Activated T-cell treated with anti-CD3 and anti-CD28 coated beads, Interleukin-2, amount 50 U/mL, for 24 hours (primary cell): ENCODE data around the gene ZBTB24.
A peak's percentile ranks its signal among the peaks of the same experiment; 100 is the strongest.

Source experiments
- DNase-seq: peaks from one replicate; pipeline ENCODE4 v3.0.0-alpha.2; 2020
- H3K27ac Mint-ChIP-seq: 2 replicates; pipeline ENCODE4 v1.8.0; 2020; ENCODE audit warnings: mild to moderate bottlenecking, mixed read lengths
- H3K27me3 Mint-ChIP-seq: 2 replicates; pipeline ENCODE4 v1.8.0; 2020; ENCODE audit warnings: mixed read lengths
- H3K36me3 Mint-ChIP-seq: 2 replicates; pipeline ENCODE4 v1.8.0; 2020; ENCODE audit warnings: low read depth, mixed read lengths
- H3K4me1 Mint-ChIP-seq: 2 replicates; pipeline ENCODE4 v1.8.0; 2020; ENCODE audit warnings: low read depth, mixed read lengths
- H3K4me3 Mint-ChIP-seq: 2 replicates; pipeline ENCODE4 v1.8.0; 2020; ENCODE audit warnings: mild to moderate bottlenecking, moderate library complexity, mixed read lengths
- H3K9me3 Mint-ChIP-seq: 2 replicates; pipeline ENCODE4 v1.8.0; 2020; ENCODE audit warnings: mixed read lengths

The ZBTB24 gene

DNA sequence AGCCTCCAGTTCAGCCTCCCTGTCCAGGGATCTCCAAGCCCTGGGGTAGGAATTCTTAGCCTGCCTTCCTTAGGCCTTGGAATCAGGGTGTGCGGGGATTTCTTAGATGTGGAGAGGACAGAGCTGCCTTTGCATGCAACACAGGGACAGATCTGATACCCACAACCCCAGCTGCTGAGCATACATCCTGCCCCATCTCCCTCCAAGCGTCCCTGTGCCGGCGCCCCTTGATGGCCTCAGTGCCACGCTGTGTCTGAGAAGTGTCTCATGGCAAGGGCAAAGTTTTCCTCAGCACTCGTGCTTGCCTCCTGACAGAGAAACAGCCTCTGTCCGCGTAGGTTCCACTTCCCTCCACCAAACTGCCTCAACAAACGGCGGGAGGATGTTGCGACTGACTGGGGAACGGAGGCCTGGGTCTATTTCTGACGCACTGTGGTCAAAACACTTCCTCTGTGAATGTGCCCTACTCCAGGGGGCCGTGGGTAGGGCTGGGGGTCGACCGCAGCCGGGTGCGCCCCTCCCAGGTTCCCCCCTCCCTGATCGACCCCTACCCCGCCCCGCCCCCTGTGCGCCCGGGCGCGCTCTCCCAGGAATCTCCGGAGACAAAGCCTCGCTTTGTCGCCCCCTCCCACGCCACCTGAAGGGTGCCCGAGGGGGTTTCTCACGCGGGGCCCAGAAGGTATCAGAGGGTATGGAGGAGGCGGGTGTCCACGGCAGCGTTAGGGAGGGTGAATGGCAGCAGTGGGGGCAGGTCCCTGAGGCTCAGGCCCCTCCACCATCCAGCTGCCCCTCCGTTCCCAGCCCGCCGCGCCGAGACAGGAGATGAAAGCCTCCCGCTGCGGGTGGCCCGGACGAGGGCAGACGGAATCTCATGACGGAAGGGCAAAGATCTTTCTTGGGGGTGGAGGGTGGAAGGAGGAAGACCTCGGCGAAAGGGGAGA lies 28.3 kb downstream of the ZBTB24 start:
- peak overlapping the region; percentile 93 for H3K4me3 Mint-ChIP-seq
- H3K27ac Mint-ChIP-seq, result peak overlapping the region; percentile 94
- no peaks in the 10 kb centered on the region for H3K9me3 Mint-ChIP-seq
- DNase-seq, result peak; percentile 76
- H3K4me1 Mint-ChIP-seq, result peaks cover 69% of the 10 kb centered on the region
- peaks cover 54% of the 10 kb centered on the region for H3K36me3 Mint-ChIP-seq
- no peaks in the 10 kb centered on the region for H3K27me3 Mint-ChIP-seq

DNA sequence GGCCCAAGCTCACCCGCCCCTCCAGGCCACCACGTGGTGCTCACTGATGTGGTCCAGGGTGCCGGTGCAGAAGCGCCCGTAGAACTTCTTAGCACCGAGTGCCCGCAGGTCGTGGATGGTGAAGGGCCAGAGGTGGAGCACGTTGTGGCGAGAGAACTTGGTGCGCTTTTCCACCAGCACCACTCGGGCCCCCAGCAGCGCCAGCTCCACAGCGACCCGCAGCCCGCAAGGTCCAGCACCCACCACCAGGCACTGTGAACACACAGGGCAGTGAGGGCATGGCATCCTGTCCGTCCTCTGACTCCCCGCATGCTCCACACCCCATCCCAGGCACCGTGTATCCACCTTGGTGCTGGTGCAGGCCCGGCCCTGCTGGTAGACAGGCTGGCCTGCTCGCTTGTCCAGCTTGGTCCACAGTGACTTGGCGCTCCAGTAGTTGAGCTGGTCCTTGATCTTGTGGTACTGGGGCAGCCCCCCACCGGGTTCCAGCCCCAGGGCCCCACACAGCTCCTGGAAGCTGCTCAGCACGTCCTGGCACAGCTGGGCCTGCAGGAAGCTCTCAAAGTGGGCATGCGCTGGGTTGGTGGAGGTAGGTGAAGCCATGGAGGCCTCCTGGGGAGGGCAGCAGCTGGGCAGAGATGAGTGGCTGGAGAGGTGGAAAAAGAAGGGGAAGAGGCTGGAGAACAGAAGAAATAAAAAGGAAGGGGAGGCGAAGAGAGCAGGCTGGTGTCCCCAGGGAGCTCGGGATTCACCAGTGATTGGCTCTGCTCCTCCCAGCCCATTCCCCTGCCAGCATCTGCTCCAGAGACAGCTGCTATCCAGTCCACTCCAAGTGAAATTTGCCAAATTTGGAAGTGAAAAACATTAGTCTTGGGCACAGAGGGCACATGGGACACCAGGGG lies 29.2 kb downstream of the ZBTB24 start:
- Mint-ChIP-seq H3K27me3 (no peaks in the 10 kb centered on the region), H3K9me3 (no peaks in the 10 kb centered on the region), H3K4me3 (peak overlapping the region; percentile 93), H3K36me3 (peaks cover 52% of the 10 kb centered on the region), H3K4me1 (peaks cover 67% of the 10 kb centered on the region), H3K27ac (peak overlapping the region; percentile 90)
- peak; percentile 38 for DNase-seq

DNA sequence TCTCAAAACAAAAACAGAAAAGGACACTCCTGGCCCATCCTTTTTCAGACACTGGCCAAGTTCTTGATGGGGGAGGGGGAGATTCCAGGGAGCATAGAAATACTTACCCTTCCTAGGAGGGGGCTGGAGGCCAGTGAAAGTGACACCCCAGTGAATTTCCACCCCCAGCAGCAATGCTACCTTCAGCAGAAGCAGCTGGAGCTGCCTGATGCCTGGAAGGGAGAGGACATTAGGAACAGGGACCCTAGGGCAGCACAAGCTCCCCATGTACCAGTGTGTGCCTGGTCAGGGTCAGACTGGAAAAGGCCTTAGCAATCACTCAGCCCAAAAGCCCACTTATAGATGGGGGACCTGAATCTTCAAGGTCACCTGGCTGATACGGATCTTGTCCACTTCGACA lies 29.9 kb downstream of the ZBTB24 start:
- H3K27ac Mint-ChIP-seq, result peak overlapping the region; percentile 6
- H3K4me3 Mint-ChIP-seq, result no peak overlapping the region
- H3K9me3 Mint-ChIP-seq, result no peaks in the 10 kb centered on the region
- peaks cover 64% of the 10 kb centered on the region for H3K4me1 Mint-ChIP-seq
- peaks cover 54% of the 10 kb centered on the region for H3K36me3 Mint-ChIP-seq
- H3K27me3 Mint-ChIP-seq, result no peaks in the 10 kb centered on the region
- no peak for DNase-seq

DNA sequence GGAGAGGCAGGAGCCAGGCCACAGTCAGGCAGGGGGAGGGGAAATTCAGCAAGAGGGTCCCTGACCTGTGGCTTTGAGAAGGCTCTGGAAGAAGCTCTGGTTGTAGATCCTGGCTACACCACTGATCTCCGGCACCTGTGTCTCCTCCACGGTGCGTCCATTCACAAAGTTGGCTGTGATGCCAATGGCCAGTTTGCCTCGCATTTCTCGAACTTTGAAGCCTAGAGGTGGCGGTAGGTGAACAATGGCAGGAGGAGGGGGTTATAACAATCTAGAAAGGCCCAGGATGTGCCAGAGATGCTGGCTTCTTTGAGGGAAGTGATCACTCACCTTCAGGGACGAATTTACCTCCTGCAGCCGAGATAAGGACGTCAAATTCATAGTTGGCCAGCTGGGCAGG lies 30.8 kb downstream of the ZBTB24 start:
- no peaks in the 10 kb centered on the region for H3K27me3 Mint-ChIP-seq
- no peak overlapping the region for H3K27ac Mint-ChIP-seq
- DNase-seq, result no peak
- H3K4me1 Mint-ChIP-seq, result peaks cover 56% of the 10 kb centered on the region
- no peak overlapping the region for H3K4me3 Mint-ChIP-seq
- peaks cover 46% of the 10 kb centered on the region for H3K36me3 Mint-ChIP-seq
- H3K9me3 Mint-ChIP-seq, result no peaks in the 10 kb centered on the region

DNA sequence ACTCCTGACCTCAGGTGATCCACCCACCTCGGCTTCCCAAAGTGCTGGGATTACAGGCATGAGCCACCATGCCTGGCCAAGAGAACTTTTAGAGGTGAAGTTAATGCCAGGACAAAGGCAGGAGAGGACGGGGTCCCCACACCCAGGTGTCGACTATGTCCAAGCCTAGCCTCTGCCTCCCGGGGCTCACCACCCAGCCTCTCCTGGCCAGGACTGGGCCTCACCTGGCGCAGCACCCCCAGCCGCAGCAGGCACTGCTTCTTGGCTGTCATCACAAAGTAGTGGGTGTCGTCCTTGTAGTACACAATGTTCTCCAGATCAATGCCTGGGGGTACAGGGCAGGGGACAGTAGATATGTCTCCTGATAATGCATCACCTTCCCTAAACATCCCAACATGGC lies 31.6 kb downstream of the ZBTB24 start:
- no peaks in the 10 kb centered on the region for H3K27me3 Mint-ChIP-seq
- H3K27ac Mint-ChIP-seq, result no peak overlapping the region
- peaks cover 48% of the 10 kb centered on the region for H3K4me1 Mint-ChIP-seq
- H3K36me3 Mint-ChIP-seq, result peaks cover 49% of the 10 kb centered on the region
- no peaks in the 10 kb centered on the region for H3K9me3 Mint-ChIP-seq
- no peak for DNase-seq
- no peak overlapping the region for H3K4me3 Mint-ChIP-seq

DNA sequence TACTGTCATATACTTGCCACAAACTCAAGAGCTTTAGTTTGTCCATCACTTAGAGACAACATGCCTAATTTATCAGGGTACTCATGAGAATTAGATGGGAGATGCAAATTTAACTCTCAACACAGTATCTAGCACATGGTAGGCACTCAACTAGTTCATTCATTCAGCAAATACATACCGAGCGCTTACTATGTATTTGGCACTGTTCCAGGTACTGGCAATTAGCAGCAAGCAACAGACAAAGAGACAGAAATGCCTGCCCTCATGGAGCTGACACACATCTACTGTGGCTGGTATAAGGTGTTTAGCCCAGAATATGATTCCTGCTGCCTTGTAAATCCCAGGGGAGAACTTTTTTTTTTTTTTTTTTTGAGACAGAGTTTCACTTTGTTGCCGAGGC lies 32.2 kb downstream of the ZBTB24 start:
- H3K36me3 Mint-ChIP-seq, result peaks cover 54% of the 10 kb centered on the region
- H3K27ac Mint-ChIP-seq, result no peak overlapping the region
- H3K4me3 Mint-ChIP-seq, result no peak overlapping the region
- peaks cover 45% of the 10 kb centered on the region for H3K4me1 Mint-ChIP-seq
- no peak for DNase-seq
- H3K27me3 Mint-ChIP-seq, result no peaks in the 10 kb centered on the region
- no peaks in the 10 kb centered on the region for H3K9me3 Mint-ChIP-seq

- peak overlapping the region; percentile 49 for H3K27ac Mint-ChIP-seq
- peak; percentile 53 for DNase-seq
- no peaks in the 10 kb centered on the region for H3K27me3 Mint-ChIP-seq
- peaks cover 59% of the 10 kb centered on the region for H3K36me3 Mint-ChIP-seq
- H3K4me1 Mint-ChIP-seq, result peaks cover 42% of the 10 kb centered on the region
- H3K4me3 Mint-ChIP-seq, result no peak overlapping the region
- no peaks in the 10 kb centered on the region for H3K9me3 Mint-ChIP-seq
These were observed 33.0 kb downstream of the ZBTB24 start for GRCh38 chr6:109449795-109450673.

DNA sequence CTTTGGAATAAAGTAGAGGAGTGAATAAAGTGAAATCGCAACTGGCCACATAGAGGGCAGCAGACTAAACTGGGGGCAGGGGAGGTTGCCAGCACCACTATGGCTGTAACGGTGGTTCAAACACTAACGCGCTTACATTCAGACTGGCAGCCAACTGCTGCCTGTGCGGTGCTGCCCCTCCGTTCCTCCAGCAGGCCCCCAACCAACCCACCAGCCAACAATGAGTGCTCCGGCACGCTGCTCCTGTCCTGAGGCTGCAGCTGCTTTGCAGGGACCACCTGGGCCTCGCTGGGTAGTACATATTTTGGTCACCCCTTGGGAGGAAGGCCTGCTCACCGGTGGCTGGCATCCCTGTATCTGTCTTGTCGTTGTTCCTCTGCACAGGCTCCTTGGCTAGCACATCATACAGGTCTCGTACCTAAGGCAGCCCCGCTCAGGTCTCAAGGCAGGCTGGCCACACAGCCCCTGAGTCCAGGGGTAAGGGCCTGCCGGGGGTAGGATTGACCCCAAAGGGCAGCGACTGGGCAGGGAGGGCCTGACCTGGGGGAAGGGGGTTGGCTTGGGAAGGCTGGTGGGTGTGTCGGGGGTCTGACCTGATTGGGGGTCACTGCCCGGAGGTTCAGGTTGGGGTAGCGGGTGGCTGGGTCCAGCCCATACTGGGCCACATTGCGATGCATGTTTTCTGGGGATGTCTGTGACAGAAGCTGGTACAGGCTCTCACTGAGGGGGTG lies 33.8 kb downstream of the ZBTB24 start:
- no peaks in the 10 kb centered on the region for H3K27me3 Mint-ChIP-seq
- no peaks in the 10 kb centered on the region for H3K9me3 Mint-ChIP-seq
- peaks cover 36% of the 10 kb centered on the region for H3K4me1 Mint-ChIP-seq
- H3K27ac Mint-ChIP-seq, result peak overlapping the region; percentile 49
- no peak overlapping the region for H3K4me3 Mint-ChIP-seq
- peaks cover 65% of the 10 kb centered on the region for H3K36me3 Mint-ChIP-seq
- DNase-seq, result no peak

GRCh38 chr6:109448615-109449014 lies 34.4 kb downstream of the ZBTB24 start:
- peak overlapping the region; percentile 37 for H3K27ac Mint-ChIP-seq
- no peak for DNase-seq
- no peaks in the 10 kb centered on the region for H3K9me3 Mint-ChIP-seq
- no peak overlapping the region for H3K4me3 Mint-ChIP-seq
- H3K4me1 Mint-ChIP-seq, result peaks cover 32% of the 10 kb centered on the region
- no peaks in the 10 kb centered on the region for H3K27me3 Mint-ChIP-seq
- peaks cover 66% of the 10 kb centered on the region for H3K36me3 Mint-ChIP-seq

DNA sequence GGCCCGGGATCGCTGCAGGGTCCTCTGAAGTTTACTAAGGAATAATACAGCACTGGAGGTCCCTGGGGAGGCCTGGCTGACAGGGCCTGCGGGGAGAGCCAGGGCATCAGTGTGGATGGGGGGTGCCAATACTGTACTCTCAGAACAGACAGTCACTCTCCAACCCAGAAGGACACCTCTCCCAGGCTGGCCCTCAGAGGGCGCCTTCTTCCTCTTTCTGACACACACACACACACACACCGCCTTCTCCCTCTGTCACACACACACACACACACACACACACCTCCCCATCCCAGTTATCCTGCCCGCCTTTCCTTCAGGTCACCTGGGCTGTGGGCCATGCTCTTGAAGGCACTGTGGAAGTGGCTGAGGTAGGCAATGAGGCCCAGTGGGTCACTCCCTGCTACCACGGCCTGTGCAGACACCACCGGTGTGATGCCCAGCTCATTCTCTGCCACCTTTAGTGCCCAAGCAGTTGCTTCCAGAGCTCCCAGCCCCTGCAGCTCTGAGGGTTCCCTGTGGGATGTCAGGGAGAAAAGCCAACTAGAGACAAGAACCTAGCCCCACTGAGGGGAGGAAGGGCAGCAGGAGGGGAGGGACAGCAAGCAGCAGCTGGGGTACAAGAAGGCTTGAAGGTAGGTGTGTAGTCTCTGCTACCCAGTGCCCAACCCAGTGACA lies 35.0 kb downstream of the ZBTB24 start:
- Mint-ChIP-seq H3K4me1 (peaks cover 35% of the 10 kb centered on the region), H3K36me3 (peaks cover 69% of the 10 kb centered on the region), H3K27ac (peak overlapping the region; percentile 16), H3K27me3 (no peaks in the 10 kb centered on the region), H3K9me3 (no peaks in the 10 kb centered on the region), H3K4me3 (no peak overlapping the region)
- DNase-seq, result no peak

DNA sequence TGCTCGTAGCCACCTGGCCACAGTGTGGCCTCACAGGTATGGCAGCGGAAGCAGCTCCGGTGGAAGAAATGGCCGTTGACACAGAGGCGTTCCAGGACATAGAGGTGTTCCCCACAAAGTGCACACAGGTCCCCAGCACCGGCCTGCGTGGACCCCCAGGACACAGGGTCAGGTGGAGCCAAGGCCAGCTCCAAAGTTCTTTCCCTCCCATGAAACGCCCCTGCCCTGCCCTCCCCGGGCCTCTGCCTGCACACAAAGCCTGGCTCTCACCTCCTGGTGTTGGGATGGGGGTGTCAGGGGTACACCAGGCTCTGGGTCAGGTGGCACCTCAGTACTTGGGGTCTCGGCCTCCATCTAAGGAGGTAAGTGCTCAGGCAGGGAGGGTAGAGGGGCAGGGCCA lies 35.9 kb downstream of the ZBTB24 start:
- peaks cover 44% of the 10 kb centered on the region for H3K4me1 Mint-ChIP-seq
- no peak for DNase-seq
- H3K36me3 Mint-ChIP-seq, result peaks cover 72% of the 10 kb centered on the region
- no peaks in the 10 kb centered on the region for H3K9me3 Mint-ChIP-seq
- no peak overlapping the region for H3K4me3 Mint-ChIP-seq
- no peaks in the 10 kb centered on the region for H3K27me3 Mint-ChIP-seq
- H3K27ac Mint-ChIP-seq, result peak overlapping the region; percentile 72

DNA sequence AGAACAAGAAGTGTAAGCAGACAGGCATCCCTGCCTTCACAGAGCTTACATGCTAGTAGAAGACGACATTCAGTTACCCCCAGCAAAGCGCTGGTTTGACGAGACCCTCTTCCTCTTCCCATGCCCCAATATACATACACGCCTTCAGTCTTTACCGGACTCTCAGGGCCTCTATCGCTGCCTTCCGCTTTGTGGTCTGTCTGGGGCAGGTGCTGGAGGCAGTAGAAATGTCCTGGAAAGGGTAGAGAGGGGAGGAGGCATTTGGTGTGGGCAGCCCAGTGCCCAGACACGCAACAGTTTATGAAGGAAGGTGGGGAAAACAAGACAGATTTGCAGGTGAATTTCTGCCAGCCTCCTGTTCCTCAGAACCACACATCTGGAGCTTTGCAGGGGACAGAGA lies 36.5 kb downstream of the ZBTB24 start:
- Mint-ChIP-seq H3K27ac (peak overlapping the region; percentile 72), H3K9me3 (no peaks in the 10 kb centered on the region), H3K4me3 (no peak overlapping the region), H3K4me1 (peaks cover 46% of the 10 kb centered on the region), H3K27me3 (no peaks in the 10 kb centered on the region), H3K36me3 (peaks cover 72% of the 10 kb centered on the region)
- DNase-seq, result no peak

DNA sequence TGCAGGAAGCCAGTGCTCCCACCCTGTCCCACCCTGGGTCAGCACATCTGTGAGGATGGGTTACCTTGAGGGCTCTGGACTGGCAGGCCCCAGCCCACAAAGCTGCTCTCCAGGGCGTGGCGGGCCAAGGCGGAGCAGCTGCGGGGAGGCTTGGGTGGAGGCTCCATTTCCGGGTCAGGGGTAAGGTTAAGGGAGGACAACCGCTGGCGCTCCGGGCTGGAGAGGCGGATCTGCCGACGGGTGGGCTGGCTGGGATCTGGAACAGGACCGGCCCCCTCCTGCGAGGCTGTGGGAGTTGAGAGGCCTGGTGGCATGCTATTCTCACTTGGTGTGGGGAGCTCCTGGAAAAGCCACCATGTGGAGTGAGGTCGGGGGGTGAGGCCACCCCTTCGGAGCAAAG lies 36.9 kb downstream of the ZBTB24 start:
- Mint-ChIP-seq H3K36me3 (peaks cover 74% of the 10 kb centered on the region), H3K27ac (peak overlapping the region; percentile 72), H3K4me1 (peaks cover 51% of the 10 kb centered on the region), H3K4me3 (no peak overlapping the region), H3K27me3 (no peaks in the 10 kb centered on the region), H3K9me3 (no peaks in the 10 kb centered on the region)
- no peak for DNase-seq
